H1 (cell line): ENCODE measurements around the gene CD58. TPM values are rescaled to one million over a fixed set of nuclear protein-coding genes. Genes with fewer than 3 reads are reported as not detected.

ENCODE experiments used
- MAFK ChIP-seq: IDR thresholded peaks from 2 replicates; pipeline ENCODE4 v1.6.1; 2012; ENCODE audit warnings: low read depth, mild to moderate bottlenecking, improper control_type of control experiment, low read length
- RBBP5 ChIP-seq: IDR thresholded peaks from 2 replicates; pipeline ENCODE4 v1.7.1; 2012; ENCODE audit warnings: low read depth, mild to moderate bottlenecking, inconsistent platforms, low read length, moderate library complexity, borderline replicate concordance
- polyA plus RNA-seq, 7 experiments: library from polyadenylated mRNA; depleted of rRNA in 3 of 7; stranded (reverse) in 5 of 7; unstranded in 2 of 7; fragments of >200 nt in 5 of 7; fragments of 200-250 nt in 2 of 7; gene quantifications; 1 replicate in 5 of 7; 2 replicates in 1 of 7; 4 replicates in 1 of 7; pipeline versions ENCODE4 v1.2.1 to v1.2.3, GENCODE V29; 2011 to 2013; ENCODE audit warnings: missing spikeins in 2 of 7, mixed read lengths in 2 of 7
- total RNA-seq: library from RNA; stranded (reverse); fragmentation: NEBNext Ultra II Directional; extraction: Animal tissue kit (Norgen Biotek cat#: 25700); gene quantifications from 2 replicates; pipeline ENCODE4 v1.2.1, GENCODE V29; 2021

CD58 gene
- total and polyA plus RNA-seq, 2 of the 8 experiments (the other 6 are each of a cell fraction or from before 2014, with no cell fraction given) = 5.3 to 5.5 TPM

DNA sequence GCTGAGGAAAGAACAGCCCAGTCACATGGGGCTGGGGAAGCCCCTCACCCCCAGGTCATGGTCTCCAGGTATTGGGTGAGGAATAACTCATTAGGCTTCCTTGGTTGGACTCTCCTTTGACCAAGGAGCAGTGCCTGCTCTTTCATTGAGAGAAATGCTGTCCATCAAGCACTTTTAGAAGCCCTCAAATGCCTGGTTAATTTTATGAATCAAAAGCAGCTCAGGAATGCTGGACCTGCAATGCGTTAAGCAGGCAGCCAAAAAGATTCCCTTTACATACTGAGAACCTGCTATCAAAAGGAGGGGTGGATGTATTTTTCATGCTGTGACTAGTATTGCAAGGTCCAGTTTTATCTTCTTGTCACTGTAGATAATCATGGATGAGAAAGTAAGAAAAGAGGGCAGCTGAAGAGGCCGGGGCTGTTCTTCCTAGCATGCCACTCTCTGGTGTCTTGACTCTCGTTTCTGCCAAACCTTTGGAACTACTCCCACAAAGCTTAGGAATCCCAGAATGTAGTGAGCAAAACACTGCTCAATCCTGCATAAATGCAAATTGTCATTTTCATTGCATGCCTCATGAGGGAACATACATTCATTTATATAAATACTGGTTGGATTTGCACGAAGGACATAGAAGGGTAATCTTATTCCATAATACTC is 2.1 kb upstream of the CD58 start (continued):
- TF ChIP-seq MAFK (no peak), RBBP5 (no peak)
- TF ChIP-seq, all 59 proteins: peak for 0
